Transverse colon (tissue), 4 donors: Measurements from ENCODE around the gene MAST4. TPM values are rescaled to one million over a fixed set of nuclear protein-coding genes. Genes with fewer than 3 reads are reported as not detected.

Source experiments
- DNase-seq: peaks from one replicate; pipeline ENCODE4 v3.0.0-alpha.2; 2019
- H3K27ac ChIP-seq, 4 donors: fragments of 200-600 bp; sonication (generic); 2 replicates each; pipeline ENCODE4 v1.5.1; 2016 to 2018; ENCODE audit warnings: inconsistent platforms in 4 of 4
- H3K27me3 ChIP-seq: fragments of 200-600 bp; sonication (generic); 2 replicates; pipeline ENCODE4 v1.5.1; 2017; ENCODE audit warnings: inconsistent platforms
- H3K36me3 ChIP-seq, 4 donors: fragments of 200-600 bp; sonication (generic); 2 replicates each; pipeline ENCODE4 v1.5.1; 2017 to 2019; ENCODE audit warnings: inconsistent platforms in 4 of 4
- H3K4me1 ChIP-seq, 4 donors: fragments of 200-600 bp; sonication (generic); 2 replicates each; pipeline ENCODE4 v1.5.1; 2017 to 2020; ENCODE audit warnings: inconsistent platforms in 4 of 4
- H3K4me3 ChIP-seq, 4 donors: fragments of 200-600 bp; sonication (generic); 1 replicate in 1 of 4; 2 replicates in 3 of 4; pipeline versions ENCODE4 v1.5.1 to v1.6.1; 2017 to 2019; ENCODE audit warnings: inconsistent platforms in 4 of 4
- H3K9me3 ChIP-seq, 2 donors: fragments of 200-600 bp; sonication (generic); 2 replicates each; pipeline ENCODE4 v1.5.1; 2017 to 2019; ENCODE audit warnings: inconsistent platforms in 2 of 2
- EP300 ChIP-seq: sonication (generic); formaldehyde crosslinking; IDR thresholded peaks from one replicate; pipeline ENCODE4 v1.6.1; 2017; ENCODE audit warnings: antibody characterized with exemption, low read depth
- POLR2A ChIP-seq: fragments of 450-650 bp; IDR thresholded peaks from one replicate; pipeline ENCODE4 v1.6.1; 2016; ENCODE audit warnings: antibody characterized with exemption, mild to moderate bottlenecking, moderate library complexity
- POLR2AphosphoS5 ChIP-seq, 3 donors: sonication (generic); formaldehyde crosslinking; IDR thresholded peaks; one replicate each; pipeline ENCODE4 v1.6.1; 2016; ENCODE audit warnings: antibody characterized with exemption in 3 of 3
- WGBS, 2 donors: methylation state at CpG; one replicate each; pipeline ENCODE4 v1.1.5; 2018; ENCODE audit warnings: low coverage in 1 of 2; 5-methylcytosine and 5-hydroxymethylcytosine counted together
- in situ Hi-C, 4 donors: fragments of 200-750 bp; cut with MboI; loops; one replicate each; pipeline versions ENCODE4 v1.15.0 to v1.15.1; 2017; ENCODE audit warnings: low sequenced_read_pairs in 3 of 4, low pct_ligation_motif_present in 1 of 4, low pct_unique_long_range_greater_than_20kb in 1 of 4
- intact Hi-C: fragments of 100-400 bp; cut with DNase I; formaldehyde crosslinking; loops from one replicate; pipeline ENCODE4 v1.15.1; 2023; ENCODE audit warnings: low total_unique reads
- total RNA-seq, 4 donors: library from RNA; depleted of rRNA; stranded (reverse); fragments of >200 nt; gene quantifications; one replicate each; pipeline ENCODE4 v1.1.0, GENCODE V29; 2016
- TF ChIP-seq, protein P1 (sequence below), 5 experiments: fragments of 200-600 bp in 3 of 5; fragments of 450-650 bp in 2 of 5; sonication (generic) in 3 of 5; IDR thresholded peaks; 1 replicate in 2 of 5; 2 replicates in 3 of 5; pipeline ENCODE4 v1.5.1; 2016 to 2017; ENCODE audit warnings: antibody characterized with exemption in 5 of 5, inconsistent platforms in 3 of 5, mild to moderate bottlenecking in 2 of 5, moderate library complexity in 1 of 5

The MAST4 gene
- total RNA-seq, 4 donors from 2014 or later: 20.3 to 46.8 (median 35.4) TPM

DNA sequence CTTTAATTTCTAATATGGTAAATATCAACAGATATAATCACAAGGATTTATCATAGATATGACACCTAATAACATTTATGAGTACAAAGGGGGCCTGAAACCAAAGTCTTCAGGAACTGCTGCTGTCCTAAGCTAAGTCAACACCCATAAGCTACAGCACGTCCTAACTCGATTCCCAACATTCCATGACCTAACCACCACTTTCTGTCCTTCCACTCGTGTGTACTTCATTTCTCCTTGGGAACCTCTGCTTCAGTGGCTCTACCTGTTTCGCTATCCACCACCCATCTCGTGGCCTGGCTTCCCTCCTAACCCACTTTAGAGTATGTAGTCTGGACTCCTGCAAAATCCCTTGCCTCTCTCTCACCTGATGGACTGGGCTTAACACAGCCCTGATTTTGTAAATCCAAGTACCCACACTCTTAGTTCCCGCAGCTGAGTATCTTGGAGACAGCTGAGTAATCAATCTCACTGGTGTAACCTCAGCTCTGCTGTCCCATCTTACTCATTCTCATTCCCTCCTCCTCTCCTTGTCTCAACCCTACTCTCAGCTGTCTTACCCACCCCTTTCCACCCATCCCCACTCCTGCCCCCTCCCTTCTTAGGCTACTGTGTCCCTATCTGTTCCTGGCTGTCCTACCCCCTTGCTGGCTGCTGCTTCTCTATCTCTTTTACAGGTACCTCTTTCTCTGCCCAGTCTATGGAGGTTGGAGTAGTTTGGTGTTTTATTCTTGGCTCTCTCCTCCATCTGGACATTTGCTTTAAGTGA is 101.8 kb downstream of the MAST4 start:
- Histone ChIP-seq H3K4me1 (no peaks in the 10 kb centered on the region), H3K36me3 (no peaks in the 10 kb centered on the region), H3K4me3 (no peak overlapping the region), H3K9me3 (no peaks in the 10 kb centered on the region), H3K27ac (no peak overlapping the region), H3K27me3 (no peaks in the 10 kb centered on the region)
- WGBS, 2 donors: 71 to 81% methylated on average over 6 of the region's 6 CpGs
- no peak for DNase-seq
- intact Hi-C loops (no loop called here), in situ Hi-C loops (no loop called here)
- TF ChIP-seq POLR2AphosphoS5 (IDR thresholded peaks at IDR 0.05) (no peak), POLR2A (no peak), EP300 (no peak)
- TF ChIP-seq, protein P1, sequence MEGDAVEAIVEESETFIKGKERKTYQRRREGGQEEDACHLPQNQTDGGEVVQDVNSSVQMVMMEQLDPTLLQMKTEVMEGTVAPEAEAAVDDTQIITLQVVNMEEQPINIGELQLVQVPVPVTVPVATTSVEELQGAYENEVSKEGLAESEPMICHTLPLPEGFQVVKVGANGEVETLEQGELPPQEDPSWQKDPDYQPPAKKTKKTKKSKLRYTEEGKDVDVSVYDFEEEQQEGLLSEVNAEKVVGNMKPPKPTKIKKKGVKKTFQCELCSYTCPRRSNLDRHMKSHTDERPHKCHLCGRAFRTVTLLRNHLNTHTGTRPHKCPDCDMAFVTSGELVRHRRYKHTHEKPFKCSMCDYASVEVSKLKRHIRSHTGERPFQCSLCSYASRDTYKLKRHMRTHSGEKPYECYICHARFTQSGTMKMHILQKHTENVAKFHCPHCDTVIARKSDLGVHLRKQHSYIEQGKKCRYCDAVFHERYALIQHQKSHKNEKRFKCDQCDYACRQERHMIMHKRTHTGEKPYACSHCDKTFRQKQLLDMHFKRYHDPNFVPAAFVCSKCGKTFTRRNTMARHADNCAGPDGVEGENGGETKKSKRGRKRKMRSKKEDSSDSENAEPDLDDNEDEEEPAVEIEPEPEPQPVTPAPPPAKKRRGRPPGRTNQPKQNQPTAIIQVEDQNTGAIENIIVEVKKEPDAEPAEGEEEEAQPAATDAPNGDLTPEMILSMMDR (IDR thresholded peaks at IDR 0.05): no peak

GRCh38 chr5:66701244-66701643 is 105.1 kb downstream of the MAST4 start:
- Histone ChIP-seq H3K36me3 (no peaks in the 10 kb centered on the region), H3K4me1 (no peaks in the 10 kb centered on the region), H3K27me3 (no peaks in the 10 kb centered on the region), H3K9me3 (no peaks in the 10 kb centered on the region), H3K4me3 (no peak overlapping the region), H3K27ac (no peak overlapping the region)
- in situ Hi-C loops: no loop called here
- intact Hi-C loops: no loop called here
- DNase-seq: no peak
- 58 to 85% methylated on average over 1 of the region's 1 CpG for WGBS, 2 donors
- TF ChIP-seq, protein P1 (IDR thresholded peaks at IDR 0.05): no peak
- no peak for TF ChIP-seq POLR2AphosphoS5 (IDR thresholded peaks at IDR 0.05)
- TF ChIP-seq POLR2A: no peak
- TF ChIP-seq EP300: no peak

DNA sequence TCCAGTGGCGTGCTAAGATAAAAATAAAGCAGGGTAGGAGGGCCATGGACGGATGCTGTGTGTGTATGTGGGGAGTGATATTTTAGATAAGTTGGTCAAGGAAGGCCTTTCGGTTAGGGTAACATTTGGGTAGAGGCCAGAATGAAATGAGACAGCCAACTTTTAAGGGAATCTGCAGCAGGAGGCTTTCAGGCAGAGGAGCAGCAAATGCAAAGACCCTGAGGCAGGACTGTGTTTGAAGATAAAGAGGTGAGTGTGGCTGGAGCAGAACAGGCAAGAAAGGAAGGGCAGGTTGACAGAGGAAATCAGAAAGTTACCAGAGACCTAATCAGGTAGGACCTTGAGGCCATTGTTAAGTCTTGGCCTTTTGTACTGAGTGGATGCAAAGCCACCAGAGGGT is 106.2 kb downstream of the MAST4 start:
- H3K27ac ChIP-seq: no peak overlapping the region
- TF ChIP-seq, protein P1 (IDR thresholded peaks at IDR 0.05): no peak
- TF ChIP-seq EP300: no peak
- TF ChIP-seq POLR2A: no peak
- no peak for TF ChIP-seq POLR2AphosphoS5 (IDR thresholded peaks at IDR 0.05)
- intact Hi-C loops (no loop called here), in situ Hi-C loops (no loop called here)
- H3K4me1 ChIP-seq: no peaks in the 10 kb centered on the region
- DNase-seq: no peak
- H3K36me3 ChIP-seq: no peaks in the 10 kb centered on the region
- no peaks in the 10 kb centered on the region for H3K9me3 ChIP-seq
- 77 to 84% methylated on average over 3 of the region's 3 CpGs for WGBS, 2 donors
- H3K4me3 ChIP-seq: no peak overlapping the region
- no peaks in the 10 kb centered on the region for H3K27me3 ChIP-seq

GRCh38 chr5:66704790-66705425 is 108.7 kb downstream of the MAST4 start:
- H3K36me3 ChIP-seq: no peaks in the 10 kb centered on the region
- H3K27me3 ChIP-seq: no peaks in the 10 kb centered on the region
- H3K4me1 ChIP-seq: no peaks in the 10 kb centered on the region
- no peaks in the 10 kb centered on the region for H3K9me3 ChIP-seq
- DNase-seq: no peak
- intact Hi-C loops: no loop called here
- in situ Hi-C loops: no loop called here
- no peak overlapping the region for H3K27ac ChIP-seq
- 44 to 75% methylated on average over 2 to 3 of the region's 3 CpGs for WGBS, 2 donors
- no peak overlapping the region for H3K4me3 ChIP-seq
- TF ChIP-seq, protein P1 (IDR thresholded peaks at IDR 0.05): no peak
- TF ChIP-seq POLR2A: no peak
- TF ChIP-seq EP300: no peak
- no peak for TF ChIP-seq POLR2AphosphoS5 (IDR thresholded peaks at IDR 0.05)
